GM23338 (cell line): ENCODE measurements around the gene RPL39L. TPM values are rescaled to one million over a fixed set of nuclear protein-coding genes. Genes with fewer than 3 reads are reported as not detected.

Source experiments
- ATAC-seq: fragments of 200-7000 bp; cut with Tn5 transposase; 3 replicates; pipeline ENCODE4 v1.9.1; 2020
- DNase-seq: peaks from one replicate; pipeline ENCODE4 v3.0.0-alpha.2; 2015; ENCODE audit warnings: low spot score
- H2AFZ ChIP-seq: fragments of 200-600 bp; sonication (generic); 2 replicates; pipeline ENCODE4 v1.8.0; 2016; ENCODE audit warnings: antibody characterized with exemption, mild to moderate bottlenecking, moderate library complexity
- H3F3A ChIP-seq: fragments of 200-600 bp; sonication (generic); replicated peaks from 2 replicates; pipeline ENCODE4 v1.8.0; 2017; ENCODE audit warnings: antibody characterized with exemption, mixed run types, low read depth
- H3K27ac ChIP-seq: fragments of 200-600 bp; sonication (generic); 2 replicates; pipeline ENCODE4 v1.6.1; 2016; ENCODE audit warnings: low read depth
- H3K27me3 ChIP-seq: fragments of 200-600 bp; sonication (generic); 2 replicates; pipeline ENCODE4 v1.8.0; 2016; ENCODE audit warnings: mild to moderate bottlenecking, mixed run types, moderate library complexity; ENCODE audit not compliant: insufficient read depth
- H3K36me3 ChIP-seq: fragments of 200-600 bp; sonication (generic); 2 replicates; pipeline ENCODE4 v1.8.0; 2016; ENCODE audit warnings: mild to moderate bottlenecking; ENCODE audit not compliant: insufficient read depth
- H3K4me1 ChIP-seq: fragments of 200-600 bp; sonication (generic); 2 replicates; pipeline ENCODE4 v1.8.0; 2016; ENCODE audit warnings: mild to moderate bottlenecking, moderate library complexity; ENCODE audit not compliant: insufficient read depth
- H3K4me2 ChIP-seq: fragments of 200-600 bp; sonication (generic); 2 replicates; pipeline ENCODE4 v1.7.1; 2017; ENCODE audit warnings: mixed run types
- H3K4me3 ChIP-seq: fragments of 200-600 bp; sonication (generic); 2 replicates; pipeline ENCODE4 v1.6.1; 2016; ENCODE audit warnings: mixed run types
- H3K79me2 ChIP-seq: fragments of 200-600 bp; sonication (generic); replicated peaks from 2 replicates; pipeline ENCODE4 v1.8.0; 2017; ENCODE audit warnings: mild to moderate bottlenecking; ENCODE audit not compliant: insufficient read depth
- H3K9me2 ChIP-seq: fragments of 200-600 bp; sonication (generic); 2 replicates; pipeline ENCODE4 v1.8.0; 2017; ENCODE audit not compliant: insufficient read depth
- H4K20me1 ChIP-seq: fragments of 200-600 bp; sonication (generic); replicated peaks from 2 replicates; pipeline ENCODE4 v1.8.0; 2017; ENCODE audit warnings: mild to moderate bottlenecking; ENCODE audit not compliant: insufficient read depth
- H3K27ac Mint-ChIP-seq: 2 replicates; pipeline ENCODE4 v1.8.0; 2020; ENCODE audit warnings: inconsistent platforms, mild to moderate bottlenecking, moderate library complexity, mixed read lengths
- H3K27me3 Mint-ChIP-seq: 3 replicates; pipeline ENCODE4 v1.8.0; 2022; ENCODE audit warnings: low read depth, mild to moderate bottlenecking, moderate library complexity, mixed read lengths, inconsistent platforms; ENCODE audit not compliant: insufficient read depth, poor library complexity
- H3K36me3 Mint-ChIP-seq: 3 replicates; pipeline ENCODE4 v1.8.0; 2021; ENCODE audit warnings: low read depth, mild to moderate bottlenecking, inconsistent platforms, moderate library complexity, mixed read lengths
- H3K4me1 Mint-ChIP-seq: 3 replicates; pipeline ENCODE4 v1.8.0; 2020; ENCODE audit warnings: mild to moderate bottlenecking, inconsistent platforms, mixed read lengths
- H3K4me3 Mint-ChIP-seq: 3 replicates; pipeline ENCODE4 v1.8.0; 2021; ENCODE audit warnings: moderate library complexity, mild to moderate bottlenecking, inconsistent platforms, mixed read lengths
- H3K9me3 Mint-ChIP-seq: 3 replicates; pipeline ENCODE4 v1.8.0; 2020; ENCODE audit warnings: moderate library complexity, mild to moderate bottlenecking, inconsistent platforms, mixed read lengths
- EZH2 ChIP-seq: fragments of 200-600 bp; sonication (generic); IDR thresholded peaks from one replicate; pipeline ENCODE4 v1.8.0; 2017; ENCODE audit warnings: antibody characterized with exemption, mild to moderate bottlenecking, low read depth; ENCODE audit not compliant: unreplicated experiment
- EZH2phosphoT487 ChIP-seq: fragments of 200-600 bp; sonication (generic); IDR thresholded peaks from one replicate; pipeline ENCODE4 v1.8.1; 2018; ENCODE audit warnings: antibody characterized with exemption; ENCODE audit not compliant: unreplicated experiment
- JUNB ChIP-seq: IDR thresholded peaks from one replicate; pipeline ENCODE4 v1.6.1; 2016; ENCODE audit warnings: antibody characterized with exemption; ENCODE audit not compliant: unreplicated experiment
- NANOG ChIP-seq: IDR thresholded peaks from 2 replicates; pipeline ENCODE4 v1.6.1; 2016; ENCODE audit warnings: antibody characterized with exemption, borderline replicate concordance
- POLR2AphosphoS5 ChIP-seq: IDR thresholded peaks from 2 replicates; pipeline ENCODE4 v1.6.1; 2016; ENCODE audit warnings: antibody characterized with exemption, low read depth
- STAT1 ChIP-seq: IDR thresholded peaks from one replicate; pipeline ENCODE4 v1.6.1; 2016; ENCODE audit warnings: antibody characterized with exemption; ENCODE audit not compliant: unreplicated experiment
- ZNF114 ChIP-seq: fragments of 250-450 bp; sonication (Bioruptor Pico); IDR thresholded peaks from 2 replicates; pipeline ENCODE4 v1.5.0; 2020; ENCODE audit warnings: mild to moderate bottlenecking, moderate library complexity
- ZNF331 ChIP-seq: fragments of 250-450 bp; sonication (Bioruptor Pico); IDR thresholded peaks from 2 replicates; pipeline ENCODE4 v1.5.0; 2020; ENCODE audit warnings: low read depth, mild to moderate bottlenecking, moderate library complexity
- polyA plus RNA-seq: library from polyadenylated mRNA; unstranded; fragments of >200 nt; fragmentation: Nextera tagmentation; extraction: Ambion mirVana; gene quantifications from 2 replicates; pipeline ENCODE4 v1.2.1, GENCODE V29; 2016
- total RNA-seq: library from RNA; depleted of rRNA; stranded (reverse); fragments of >200 nt; shearing (Covaris generic); gene quantifications from 2 replicates; pipeline ENCODE4 v1.2.3, GENCODE V29; 2014
- TF ChIP-seq, protein P1 (sequence below): IDR thresholded peaks from one replicate; pipeline ENCODE4 v1.6.1; 2018; ENCODE audit warnings: antibody characterized with exemption; ENCODE audit not compliant: unreplicated experiment
- TF ChIP-seq, protein P2 (sequence below): IDR thresholded peaks from 2 replicates; pipeline ENCODE4 v1.6.1; 2016; ENCODE audit warnings: antibody characterized with exemption

RPL39L gene
- total and polyA plus RNA-seq, 2 experiments from 2014 or later: 70.6 to 155 TPM

DNA sequence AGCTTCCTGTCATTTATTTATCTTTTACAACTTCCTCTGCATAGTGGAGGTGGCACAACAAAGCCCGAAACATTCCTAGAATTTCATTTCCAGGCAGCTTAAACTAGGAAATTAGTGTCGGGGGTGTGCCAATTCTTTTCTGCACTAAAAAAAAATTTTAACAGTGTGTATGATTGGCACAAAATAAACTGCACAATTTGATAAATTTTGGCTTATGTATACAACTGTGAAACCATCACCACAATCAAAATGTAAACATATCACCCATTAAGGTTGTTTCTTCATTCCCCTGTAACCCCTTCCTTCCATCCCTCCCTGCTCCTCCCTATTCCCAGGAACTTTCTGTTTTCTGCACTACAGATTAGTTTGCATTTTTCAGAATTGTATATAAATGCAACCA, 54.7 kb downstream of the RPL39L start:
- no peaks in the 10 kb centered on the region for H3K36me3 ChIP-seq
- H3K9me2 ChIP-seq: no peaks in the 10 kb centered on the region
- no peaks in the 10 kb centered on the region for H3K27me3 ChIP-seq
- DNase-seq (peak; percentile 12), ATAC-seq (no peak)
- H3K79me2 ChIP-seq: no peaks in the 10 kb centered on the region
- peaks cover 27% of the 10 kb centered on the region for H3K9me3 Mint-ChIP-seq
- no peaks in the 10 kb centered on the region for H3F3A ChIP-seq
- H2AFZ ChIP-seq: no peak overlapping the region
- H3K4me3 Mint-ChIP-seq: no peak overlapping the region
- no peak overlapping the region for H3K27ac Mint-ChIP-seq
- peaks cover 23% of the 10 kb centered on the region for H3K4me1 ChIP-seq
- no peaks in the 10 kb centered on the region for H4K20me1 ChIP-seq
- H3K27me3 Mint-ChIP-seq: peaks cover 5% of the 10 kb centered on the region
- no peak overlapping the region for H3K4me3 ChIP-seq
- H3K4me2 ChIP-seq: peak overlapping the region; percentile 3; the same call in 1 of the 2 replicates
- H3K4me1 Mint-ChIP-seq: peaks cover 19% of the 10 kb centered on the region
- TF ChIP-seq, protein P1, sequence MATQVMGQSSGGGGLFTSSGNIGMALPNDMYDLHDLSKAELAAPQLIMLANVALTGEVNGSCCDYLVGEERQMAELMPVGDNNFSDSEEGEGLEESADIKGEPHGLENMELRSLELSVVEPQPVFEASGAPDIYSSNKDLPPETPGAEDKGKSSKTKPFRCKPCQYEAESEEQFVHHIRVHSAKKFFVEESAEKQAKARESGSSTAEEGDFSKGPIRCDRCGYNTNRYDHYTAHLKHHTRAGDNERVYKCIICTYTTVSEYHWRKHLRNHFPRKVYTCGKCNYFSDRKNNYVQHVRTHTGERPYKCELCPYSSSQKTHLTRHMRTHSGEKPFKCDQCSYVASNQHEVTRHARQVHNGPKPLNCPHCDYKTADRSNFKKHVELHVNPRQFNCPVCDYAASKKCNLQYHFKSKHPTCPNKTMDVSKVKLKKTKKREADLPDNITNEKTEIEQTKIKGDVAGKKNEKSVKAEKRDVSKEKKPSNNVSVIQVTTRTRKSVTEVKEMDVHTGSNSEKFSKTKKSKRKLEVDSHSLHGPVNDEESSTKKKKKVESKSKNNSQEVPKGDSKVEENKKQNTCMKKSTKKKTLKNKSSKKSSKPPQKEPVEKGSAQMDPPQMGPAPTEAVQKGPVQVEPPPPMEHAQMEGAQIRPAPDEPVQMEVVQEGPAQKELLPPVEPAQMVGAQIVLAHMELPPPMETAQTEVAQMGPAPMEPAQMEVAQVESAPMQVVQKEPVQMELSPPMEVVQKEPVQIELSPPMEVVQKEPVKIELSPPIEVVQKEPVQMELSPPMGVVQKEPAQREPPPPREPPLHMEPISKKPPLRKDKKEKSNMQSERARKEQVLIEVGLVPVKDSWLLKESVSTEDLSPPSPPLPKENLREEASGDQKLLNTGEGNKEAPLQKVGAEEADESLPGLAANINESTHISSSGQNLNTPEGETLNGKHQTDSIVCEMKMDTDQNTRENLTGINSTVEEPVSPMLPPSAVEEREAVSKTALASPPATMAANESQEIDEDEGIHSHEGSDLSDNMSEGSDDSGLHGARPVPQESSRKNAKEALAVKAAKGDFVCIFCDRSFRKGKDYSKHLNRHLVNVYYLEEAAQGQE: no peak
- TF ChIP-seq POLR2AphosphoS5: no peak
- TF ChIP-seq STAT1: no peak
- TF ChIP-seq JUNB: no peak
- no peak for TF ChIP-seq ZNF114
- no peak for TF ChIP-seq EZH2phosphoT487
- TF ChIP-seq NANOG: no peak
- TF ChIP-seq, protein P2, sequence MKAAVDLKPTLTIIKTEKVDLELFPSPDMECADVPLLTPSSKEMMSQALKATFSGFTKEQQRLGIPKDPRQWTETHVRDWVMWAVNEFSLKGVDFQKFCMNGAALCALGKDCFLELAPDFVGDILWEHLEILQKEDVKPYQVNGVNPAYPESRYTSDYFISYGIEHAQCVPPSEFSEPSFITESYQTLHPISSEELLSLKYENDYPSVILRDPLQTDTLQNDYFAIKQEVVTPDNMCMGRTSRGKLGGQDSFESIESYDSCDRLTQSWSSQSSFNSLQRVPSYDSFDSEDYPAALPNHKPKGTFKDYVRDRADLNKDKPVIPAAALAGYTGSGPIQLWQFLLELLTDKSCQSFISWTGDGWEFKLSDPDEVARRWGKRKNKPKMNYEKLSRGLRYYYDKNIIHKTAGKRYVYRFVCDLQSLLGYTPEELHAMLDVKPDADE: no peak
- no peak for TF ChIP-seq EZH2
- H3K27ac ChIP-seq: peak overlapping the region; percentile 18; the same call in 1 of the 2 replicates
- peaks cover 21% of the 10 kb centered on the region; the same call in 2 of the 3 replicates for H3K36me3 Mint-ChIP-seq

DNA sequence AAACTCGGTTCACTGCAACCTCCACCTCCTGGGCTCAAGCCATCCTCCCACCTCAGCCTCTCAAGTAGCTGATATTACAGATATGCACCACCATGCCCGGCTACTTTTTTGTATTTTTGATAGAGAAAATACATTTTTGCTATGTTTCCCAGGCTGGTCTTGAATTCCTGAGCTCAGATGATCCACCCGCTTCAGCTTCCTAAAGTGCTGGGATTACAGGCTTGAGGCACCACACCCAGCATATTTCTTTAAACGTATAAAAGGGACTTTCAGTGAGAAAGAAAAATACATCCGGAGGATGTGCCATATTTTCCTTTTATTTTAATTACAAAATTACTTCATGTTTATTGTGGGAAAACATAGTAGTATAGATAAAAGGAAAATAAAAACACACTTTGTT, 55.2 kb downstream of the RPL39L start:
- no peaks in the 10 kb centered on the region for H4K20me1 ChIP-seq
- H3K27ac Mint-ChIP-seq: no peak overlapping the region
- peaks cover 27% of the 10 kb centered on the region for H3K4me1 ChIP-seq
- no peak for DNase-seq
- H3K4me3 ChIP-seq: no peak overlapping the region
- H3K9me3 Mint-ChIP-seq: peaks cover 22% of the 10 kb centered on the region
- TF ChIP-seq EZH2phosphoT487: no peak
- TF ChIP-seq, protein P1: no peak
- TF ChIP-seq ZNF114: no peak
- TF ChIP-seq ZNF331 (CRISPR knock-in tag): no peak
- no peaks in the 10 kb centered on the region for H3F3A ChIP-seq
- peak overlapping the region; percentile 52; the same call in 1 of the 2 replicates for H3K27ac ChIP-seq
- no peak for ATAC-seq
- peaks cover 24% of the 10 kb centered on the region for H3K4me1 Mint-ChIP-seq
- H3K9me2 ChIP-seq: no peaks in the 10 kb centered on the region
- no peaks in the 10 kb centered on the region for H3K36me3 ChIP-seq
- no peaks in the 10 kb centered on the region for H3K79me2 ChIP-seq
- H3K27me3 ChIP-seq: no peaks in the 10 kb centered on the region
- peaks cover 5% of the 10 kb centered on the region for H3K27me3 Mint-ChIP-seq
- peak overlapping the region; percentile 3; the same call in 1 of the 2 replicates for H3K4me2 ChIP-seq
- H3K36me3 Mint-ChIP-seq: peaks cover 21% of the 10 kb centered on the region; the same call in 2 of the 3 replicates
- H2AFZ ChIP-seq: no peak overlapping the region
- no peak overlapping the region for H3K4me3 Mint-ChIP-seq
